SK-N-SH (cell line): ENCODE data around the gene PRLR. TPM values are rescaled to one million over a fixed set of nuclear protein-coding genes. Genes with fewer than 3 reads are reported as not detected.

Experiments used
- CTCF ChIA-PET: fragments of 300-600, 350-600 bp; formaldehyde crosslinking; extraction: SDS; loops from one replicate; lab custom pipeline; 2021; lab: Yijun Ruan, JAX
- POLR2A ChIA-PET: fragments of 350-600 bp; sonication (Branson Sonifier 250); formaldehyde crosslinking; extraction: SDS; loops from one replicate; lab custom pipeline; 2020; ENCODE audit warnings: antibody characterized with exemption, inconsistent platforms; lab: Yijun Ruan, JAX
- DNase-seq: peaks from one replicate; pipeline ENCODE4 v3.0.0; 2012
- H2AFZ ChIP-seq: fragments of 200-600 bp; sonication (generic); 2 replicates; pipeline ENCODE4 v1.8.1; 2016; ENCODE audit warnings: antibody characterized with exemption, mild to moderate bottlenecking, low read depth
- H3F3A ChIP-seq: fragments of 200-600 bp; sonication (generic); replicated peaks from 2 replicates; pipeline ENCODE3; 2016; ENCODE audit warnings: antibody characterized with exemption, mild to moderate bottlenecking; ENCODE audit not compliant: insufficient read depth
- H3K27ac ChIP-seq, 2 experiments: fragments of 200-500 bp in 1 of 2; fragments of 200-600 bp in 1 of 2; sonication (Bioruptor generic) in 1 of 2; sonication (generic), shearing (Covaris generic) in 1 of 2; 2 replicates each; pipeline versions ENCODE4 v1.5.1 to v1.6.1; 2014 to 2016; ENCODE audit warnings: low read depth in 2 of 2, inconsistent platforms in 1 of 2, low read length in 1 of 2, mild to moderate bottlenecking in 1 of 2, mixed read lengths in 1 of 2
- H3K27me3 ChIP-seq: fragments of 200-600 bp; sonication (generic), shearing (Covaris generic); 2 replicates; pipeline ENCODE4 v1.6.1; 2016; ENCODE audit warnings: mixed run types; ENCODE audit not compliant: insufficient read depth
- H3K36me3 ChIP-seq, 2 experiments: fragments of 200-500 bp in 1 of 2; fragments of 200-600 bp in 1 of 2; sonication (Bioruptor generic) in 1 of 2; sonication (generic) in 1 of 2; replicated peaks in 1 of 2; 2 replicates each; pipeline versions ENCODE3 to v1.5.1; 2014 to 2016; ENCODE audit warnings: low read length in 1 of 2, mild to moderate bottlenecking in 1 of 2; ENCODE audit not compliant: insufficient read depth in 2 of 2, control insufficient read depth in 1 of 2
- H3K4me1 ChIP-seq, 2 experiments: fragments of 200-500 bp in 1 of 2; fragments of 200-600 bp in 1 of 2; sonication (Bioruptor generic) in 1 of 2; sonication (generic), shearing (Covaris generic) in 1 of 2; 2 replicates each; pipeline versions ENCODE4 v1.5.1 to v1.6.1; 2014 to 2016; ENCODE audit warnings: low read depth in 1 of 2, low read length in 1 of 2, mixed run types in 1 of 2; ENCODE audit not compliant: insufficient read depth in 2 of 2, control insufficient read depth in 1 of 2
- H3K4me2 ChIP-seq: fragments of 200-600 bp; sonication (generic), shearing (Covaris generic); 2 replicates; pipeline ENCODE4 v1.6.1; 2017; ENCODE audit warnings: mixed run types
- H3K4me3 ChIP-seq, 2 experiments: fragments of 200-500 bp in 1 of 2; fragments of 200-600 bp in 1 of 2; sonication (Bioruptor generic) in 1 of 2; sonication (generic), shearing (Covaris generic) in 1 of 2; 2 replicates each; pipeline versions ENCODE4 v1.5.1 to v1.8.1; 2014 to 2016; ENCODE audit warnings: low read depth in 2 of 2, inconsistent platforms in 1 of 2, low read length in 1 of 2, mild to moderate bottlenecking in 1 of 2, mixed read lengths in 1 of 2, moderate library complexity in 1 of 2
- H3K79me2 ChIP-seq: fragments of 200-600 bp; sonication (generic); 2 replicates; pipeline ENCODE4 v1.8.1; 2017; ENCODE audit warnings: mild to moderate bottlenecking; ENCODE audit not compliant: insufficient read depth
- H3K9ac ChIP-seq: fragments of 200-600 bp; sonication (generic); 2 replicates; pipeline ENCODE4 v1.6.1; 2017; ENCODE audit warnings: mixed run types
- H3K9me2 ChIP-seq: fragments of 200-600 bp; sonication (generic); 2 replicates; pipeline ENCODE4 v1.6.1; 2017; ENCODE audit warnings: mixed run types
- H3K9me3 ChIP-seq: fragments of 200-600 bp; sonication (generic); 2 replicates; pipeline ENCODE4 v1.6.1; 2017; ENCODE audit warnings: mixed run types, mild to moderate bottlenecking, moderate library complexity
- H4K20me1 ChIP-seq: fragments of 200-600 bp; sonication (generic); 2 replicates; pipeline ENCODE4 v1.6.1; 2017; ENCODE audit warnings: mild to moderate bottlenecking, mixed run types; ENCODE audit not compliant: insufficient read depth
- ELF1 ChIP-seq: IDR thresholded peaks from 2 replicates; pipeline ENCODE4 v1.4.0; 2012
- EZH2phosphoT487 ChIP-seq: fragments of 200-600 bp; sonication (generic); IDR thresholded peaks from 2 replicates; pipeline ENCODE4 v1.6.1; 2017; ENCODE audit warnings: low read depth, mixed run types, mild to moderate bottlenecking, antibody characterized with exemption, moderate library complexity, borderline replicate concordance
- FOXM1 ChIP-seq: IDR thresholded peaks from 2 replicates; pipeline ENCODE4 v1.4.0; 2012; ENCODE audit warnings: low read depth, mild to moderate bottlenecking
- GABPA ChIP-seq: IDR thresholded peaks from 2 replicates; pipeline ENCODE4 v1.4.0; 2012; ENCODE audit warnings: low read depth, mild to moderate bottlenecking
- NFIC ChIP-seq: IDR thresholded peaks from 2 replicates; pipeline ENCODE4 v1.4.0; 2012; ENCODE audit warnings: borderline replicate concordance
- RAD21 ChIP-seq: IDR thresholded peaks from 2 replicates; pipeline ENCODE4 v1.6.1; 2012; ENCODE audit warnings: mild to moderate bottlenecking, low read length
- RCOR1 ChIP-seq: fragments of 150-350 bp; IDR thresholded peaks from 2 replicates; pipeline ENCODE4 v1.6.1; 2017; ENCODE audit warnings: antibody characterized with exemption, low read length
- SMC3 ChIP-seq: IDR thresholded peaks from 2 replicates; pipeline ENCODE4 v1.6.1; 2012; ENCODE audit warnings: low read depth, low read length, improper control_type of control experiment
- TCF12 ChIP-seq: IDR thresholded peaks from 2 replicates; pipeline ENCODE4 v1.4.0; 2012
- TEAD4 ChIP-seq: IDR thresholded peaks from 2 replicates; pipeline ENCODE4 v1.4.0; 2012; ENCODE audit warnings: mild to moderate bottlenecking, borderline replicate concordance; ENCODE audit not compliant: insufficient read depth
- USF1 ChIP-seq: IDR thresholded peaks from 2 replicates; pipeline ENCODE4 v1.4.0; 2012; ENCODE audit warnings: low read depth, borderline replicate concordance
- ZBTB33 ChIP-seq: IDR thresholded peaks from 2 replicates; pipeline ENCODE4 v1.4.0; 2012; ENCODE audit warnings: low read depth, borderline replicate concordance
- WGBS: methylation state at CpG from one replicate; pipeline ENCODE4 v1.1.6; 2017; ENCODE audit warnings: low lambda C conversion rate; 5-methylcytosine and 5-hydroxymethylcytosine counted together
- polyA plus RNA-seq, 3 experiments: library from polyadenylated mRNA; depleted of rRNA; stranded (reverse); fragments of >200 nt; gene quantifications; 2 replicates each; pipeline ENCODE4 v1.2.3, GENCODE V29; 2012

Gene PRLR
- polyA plus RNA-seq, 1 of the 3 experiments (the other 2 are of a cell fraction): 0.13 TPM

GRCh38 chr5:35223787-35224395 lies 6.4 kb downstream of the PRLR start:
- 16% methylated on average over 7 of the region's 7 CpGs for WGBS
- TF ChIP-seq RAD21 (no peak), EZH2phosphoT487 (no peak), TCF12 (no peak), USF1 (no peak), FOXM1 (no peak), TEAD4 (no peak), RCOR1 (no peak), ZBTB33 (no peak), GABPA (no peak)
- H3K4me2 ChIP-seq: no peak overlapping the region
- H3K9me2 ChIP-seq: no peaks in the 10 kb centered on the region
- H2AFZ ChIP-seq: no peak overlapping the region
- H3K9ac ChIP-seq: no peak overlapping the region
- no peaks in the 10 kb centered on the region for H4K20me1 ChIP-seq
- no peaks in the 10 kb centered on the region for H3F3A ChIP-seq
- no peaks in the 10 kb centered on the region for H3K9me3 ChIP-seq
- no peaks in the 10 kb centered on the region; a peak in 1 of 4 replicates for H3K4me1 ChIP-seq
- no peaks in the 10 kb centered on the region for H3K79me2 ChIP-seq
- H3K4me3 ChIP-seq: no peak overlapping the region
- H3K27ac ChIP-seq: no peak overlapping the region
- no peaks in the 10 kb centered on the region for H3K36me3 ChIP-seq
- ChIA-PET POLR2A (no interaction called here), CTCF (interaction anchor here (0.8 to 1.5 kb wide), 3 partner anchors 212 to 703 kb away, joined by 3 to 4 read pairs (median 3); no protein-coding TSS in a partner anchor)
- peak; percentile 15 for DNase-seq
- peaks cover 22% of the 10 kb centered on the region; the same call in 1 of the 2 replicates for H3K27me3 ChIP-seq

GRCh38 chr5:35220967-35221366 lies 9.3 kb downstream of the PRLR start:
- ChIA-PET CTCF (interaction anchor here (0.6 to 1.5 kb wide), 2 partner anchors 8 to 597 kb away, joined by 3 to 5 read pairs; partner anchors contain the start of gene PRLR), POLR2A (no interaction called here)
- Histone ChIP-seq H3K27ac (no peak overlapping the region), H3K79me2 (no peaks in the 10 kb centered on the region), H3F3A (no peaks in the 10 kb centered on the region), H4K20me1 (no peaks in the 10 kb centered on the region), H3K9me2 (no peaks in the 10 kb centered on the region), H3K9me3 (no peaks in the 10 kb centered on the region), H3K9ac (no peak overlapping the region), H2AFZ (no peak overlapping the region), H3K27me3 (no peaks in the 10 kb centered on the region), H3K36me3 (no peaks in the 10 kb centered on the region), H3K4me1 (no peaks in the 10 kb centered on the region; a peak in 1 of 4 replicates), H3K4me2 (no peak overlapping the region), H3K4me3 (no peak overlapping the region)
- DNase-seq: no peak
- TF ChIP-seq EZH2phosphoT487 (no peak), ELF1 (no peak), NFIC (no peak), USF1 (no peak), RCOR1 (no peak), SMC3 (no peak)
